Progenitor cell of endocrine pancreas (in vitro differentiated cells): ENCODE results near the gene LRG1. TPM values are rescaled to one million over a fixed set of nuclear protein-coding genes. Genes with fewer than 3 reads are reported as not detected.
A peak's percentile ranks its signal among the peaks of the same experiment; 100 is the strongest.

Source experiments
- DNase-seq: peaks from one replicate; pipeline ENCODE4 v3.0.0; 2021; ENCODE audit warnings: low spot score; ENCODE audit not compliant: unreplicated experiment
- H3K27ac Mint-ChIP-seq: 2 replicates; pipeline ENCODE4 v1.8.0; 2021; ENCODE audit warnings: mild to moderate bottlenecking, moderate library complexity, mixed read lengths
- H3K27me3 Mint-ChIP-seq: 2 replicates; pipeline ENCODE4 v1.8.0; 2021; ENCODE audit warnings: mixed read lengths
- H3K36me3 Mint-ChIP-seq: 2 replicates; pipeline ENCODE4 v1.8.0; 2022; ENCODE audit warnings: mixed read lengths; ENCODE audit not compliant: insufficient read depth
- H3K4me1 Mint-ChIP-seq: 2 replicates; pipeline ENCODE4 v1.8.0; 2021; ENCODE audit warnings: low read depth, mixed read lengths
- H3K4me3 Mint-ChIP-seq: 2 replicates; pipeline ENCODE4 v1.8.0; 2021; ENCODE audit warnings: low read depth, mild to moderate bottlenecking, moderate library complexity, mixed read lengths
- H3K9me3 Mint-ChIP-seq: 2 replicates; pipeline ENCODE4 v1.8.0; 2021; ENCODE audit warnings: low read depth, mixed read lengths
- CTCF ChIP-seq: fragments of 200-600 bp; sonication (generic); IDR thresholded peaks from one replicate; pipeline ENCODE4 v1.5.0; 2021; ENCODE audit warnings: antibody characterized with exemption, mild to moderate bottlenecking; ENCODE audit not compliant: unreplicated experiment
- total RNA-seq: library from RNA; stranded (reverse); gene quantifications from 2 replicates; pipeline ENCODE4 v1.2.1, GENCODE V29; 2021

Gene LRG1
- total RNA-seq, 1 donor from 2014 or later: 0.34 TPM

GRCh38 chr19:4488496-4488895 lies 51.3 kb downstream of the LRG1 start:
- H3K4me1 Mint-ChIP-seq: no peaks in the 10 kb centered on the region
- no peaks in the 10 kb centered on the region for H3K27me3 Mint-ChIP-seq
- peaks cover 18% of the 10 kb centered on the region for H3K36me3 Mint-ChIP-seq
- H3K9me3 Mint-ChIP-seq: no peaks in the 10 kb centered on the region
- DNase-seq: no peak
- TF ChIP-seq CTCF: no peak
- no peak overlapping the region for H3K4me3 Mint-ChIP-seq
- H3K27ac Mint-ChIP-seq: peak overlapping the region; percentile 59

- Mint-ChIP-seq H3K4me1 (no peaks in the 10 kb centered on the region), H3K27ac (no peak overlapping the region), H3K36me3 (peaks cover 19% of the 10 kb centered on the region), H3K27me3 (no peaks in the 10 kb centered on the region), H3K4me3 (no peak overlapping the region), H3K9me3 (no peaks in the 10 kb centered on the region)
- no peak for DNase-seq
- no peak for TF ChIP-seq CTCF
Measured at GRCh38 chr19:4487572-4487971, 52.3 kb downstream of the LRG1 start.

Other genes with a start within 250 kb of the LRG1 start
- not detected in 2 replicates for gene TMIGD2, start 237.6 kb downstream of the LRG1 start, total RNA-seq
- gene FSD1, start 235.4 kb downstream of the LRG1 start, total RNA-seq: 22.2 and 25.1 TPM in 2 replicates
- 35.6 and 41.0 TPM in 2 replicates for gene STAP2, start 201.2 kb downstream of the LRG1 start, total RNA-seq
- 62.2 and 64.2 TPM in 2 replicates for gene MPND, start 196.5 kb downstream of the LRG1 start, total RNA-seq
- 55.6 and 61.6 TPM in 2 replicates for gene SH3GL1, start 139.5 kb downstream of the LRG1 start, total RNA-seq
- 41.8 and 48.2 TPM in 2 replicates for gene CHAF1A, start 137.4 kb downstream of the LRG1 start, total RNA-seq
- 57.2 and 61.8 TPM in 2 replicates for gene UBXN6, start 82.2 kb downstream of the LRG1 start, total RNA-seq
- 92.6 and 94.2 TPM in 2 replicates for gene HDGFL2, start 67.7 kb downstream of the LRG1 start, total RNA-seq
- 0.93 and 1.3 TPM in 2 replicates for gene PLIN4, start 21.6 kb downstream of the LRG1 start, total RNA-seq
- 5.7 and 8.1 TPM in 2 replicates for gene PLIN5, start 4.8 kb downstream of the LRG1 start, total RNA-seq
- 26.6 and 28.3 TPM in 2 replicates for gene SEMA6B, start 19.6 kb upstream of the LRG1 start, total RNA-seq
- gene TNFAIP8L1, start 99.5 kb upstream of the LRG1 start, total RNA-seq: 7.3 and 8.5 TPM in 2 replicates
- gene MYDGF, start 130.3 kb upstream of the LRG1 start, total RNA-seq: 42.5 and 45.9 TPM in 2 replicates
- 48.9 and 50.3 TPM in 2 replicates for gene DPP9, start 183.8 kb upstream of the LRG1 start, total RNA-seq